HG02571 (cell line): Measurements from ENCODE around the gene RGS7.

ENCODE experiments used
- ATAC-seq: cut with Tn5 transposase; IDR thresholded peaks from one replicate; pipeline ENCODE4 v1.9.1; 2021; ENCODE audit warnings: mild to moderate bottlenecking, moderate library complexity; ENCODE audit not compliant: unreplicated experiment

The RGS7 gene

DNA sequence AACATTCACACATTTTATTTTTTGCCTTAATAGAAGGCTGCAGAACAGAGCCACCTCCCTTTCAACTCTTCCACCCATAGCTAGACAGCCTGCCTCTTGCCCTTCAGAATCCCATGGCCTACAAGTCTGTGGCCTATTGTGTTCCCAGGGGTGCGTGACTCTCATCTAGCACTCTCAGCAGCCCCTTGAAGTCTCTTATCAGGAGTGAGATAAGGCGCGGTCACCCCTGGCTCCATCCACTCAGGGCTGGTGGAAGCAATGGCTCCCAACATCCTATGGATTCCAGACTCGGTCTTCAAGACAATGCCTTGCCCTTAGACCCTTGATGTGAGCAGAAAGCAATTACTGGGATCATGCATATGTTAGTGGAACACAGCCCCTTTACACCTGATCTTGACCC lies 480.9 kb downstream of the RGS7 start:
- no peak for ATAC-seq

GRCh38 chr1:240869071-240869470 lies 487.9 kb downstream of the RGS7 start:
- ATAC-seq = no peak

GRCh38 chr1:240866724-240867123 lies 490.3 kb downstream of the RGS7 start:
- ATAC-seq = no peak

- ATAC-seq = no peak
These were observed 497.0 kb downstream of the RGS7 start for GRCh38 chr1:240860023-240860422.

- ATAC-seq = no peak
These were observed 502.6 kb downstream of the RGS7 start for GRCh38 chr1:240854367-240854766.

DNA sequence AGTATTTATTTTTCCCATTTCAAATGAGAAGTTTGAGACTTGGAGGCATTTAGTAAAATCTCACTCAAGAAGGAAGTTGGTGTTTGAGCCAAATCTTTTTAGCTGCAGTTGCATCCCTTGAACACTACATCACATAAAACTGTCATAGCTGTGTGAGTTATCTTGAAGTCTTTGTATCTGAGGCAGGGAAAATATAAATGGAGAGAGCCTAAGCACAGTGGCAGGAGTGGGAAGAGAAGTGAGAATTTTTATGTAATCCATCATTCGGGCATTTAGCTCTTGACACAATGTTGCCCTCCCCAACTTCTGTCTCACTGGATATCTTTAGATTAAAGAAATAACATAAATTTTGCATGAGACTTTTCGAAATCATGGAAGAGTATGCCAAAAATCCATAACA lies 509.7 kb downstream of the RGS7 start:
- ATAC-seq = no peak

- ATAC-seq = no peak
These were observed 512.5 kb downstream of the RGS7 start for GRCh38 chr1:240844486-240844885.

DNA sequence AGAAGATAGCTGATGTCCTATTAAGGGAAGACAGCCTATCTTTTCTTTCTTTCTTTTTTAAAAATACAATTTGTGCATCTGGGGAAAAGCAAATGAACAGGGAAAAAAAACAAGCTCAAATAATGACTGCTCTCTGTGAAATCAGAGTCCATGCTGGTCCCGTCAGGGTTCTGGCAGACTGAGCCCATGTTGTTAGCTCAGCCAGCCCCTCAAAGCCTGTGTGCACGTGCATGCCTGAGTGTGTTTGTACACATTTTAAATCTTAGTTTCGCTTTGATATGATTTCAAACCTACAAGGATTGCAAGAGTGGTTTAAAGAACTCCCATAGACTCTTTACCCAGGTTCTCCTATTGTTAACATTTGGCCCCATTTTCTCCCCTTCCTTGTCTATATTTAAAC lies 513.2 kb downstream of the RGS7 start:
- no peak for ATAC-seq

DNA sequence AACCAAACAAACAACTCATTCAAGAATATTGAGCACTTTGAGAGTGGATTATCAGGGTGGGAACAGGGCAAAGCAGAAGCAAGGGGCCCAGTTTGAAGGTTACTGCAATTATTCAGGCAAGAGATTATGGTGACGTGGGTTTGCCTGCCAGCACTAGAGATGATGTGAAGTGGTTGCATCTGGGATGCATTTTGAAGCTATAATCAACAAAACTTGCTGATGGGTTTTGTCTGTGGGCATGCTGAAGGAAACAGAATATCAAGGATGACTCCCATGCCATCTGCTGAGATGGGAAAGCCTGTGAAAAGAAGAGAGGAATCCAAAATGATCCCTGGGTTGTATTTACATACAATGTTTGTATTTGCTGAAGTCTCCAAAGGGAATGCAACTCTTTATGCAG lies 520.7 kb downstream of the RGS7 start:
- ATAC-seq = no peak

GRCh38 chr1:240835291-240835690 lies 521.7 kb downstream of the RGS7 start:
- ATAC-seq = no peak

DNA sequence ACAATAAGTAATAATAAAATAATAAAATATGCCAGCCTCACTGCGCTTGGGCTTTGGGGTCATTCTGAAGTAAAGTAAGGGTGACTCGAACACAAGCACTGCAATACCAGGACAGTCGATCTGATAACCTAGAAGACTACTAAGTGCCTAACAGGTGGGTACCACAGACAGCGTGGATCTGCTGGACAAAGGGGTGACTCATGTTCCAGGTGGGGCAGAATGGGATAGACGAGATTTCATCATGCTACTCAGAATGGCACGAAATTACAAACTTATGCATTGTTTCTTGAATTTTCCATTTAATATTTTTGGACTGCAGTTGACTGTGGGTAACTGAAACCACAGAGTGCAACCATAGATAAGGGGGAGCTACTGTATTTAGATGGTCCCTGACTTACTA lies 523.9 kb downstream of the RGS7 start:
- ATAC-seq = no peak

DNA sequence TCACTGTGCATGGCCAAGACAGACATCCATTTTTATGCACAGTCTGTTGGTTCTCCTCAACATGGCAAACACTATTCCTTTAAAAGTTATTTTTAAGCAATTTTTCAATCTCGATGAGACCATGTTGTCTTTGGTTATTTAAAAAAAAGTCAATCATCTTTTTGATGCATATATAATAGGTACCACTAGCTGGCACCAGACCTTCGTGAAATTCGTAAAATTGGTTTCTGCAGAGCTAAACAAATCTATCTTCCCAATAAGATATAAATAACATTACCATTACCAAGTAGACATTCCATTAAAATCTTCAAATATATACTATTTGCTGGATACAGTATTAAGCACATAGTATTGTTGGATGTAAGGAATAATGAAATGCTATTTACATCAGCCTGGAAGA lies 525.1 kb downstream of the RGS7 start:
- no peak for ATAC-seq

DNA sequence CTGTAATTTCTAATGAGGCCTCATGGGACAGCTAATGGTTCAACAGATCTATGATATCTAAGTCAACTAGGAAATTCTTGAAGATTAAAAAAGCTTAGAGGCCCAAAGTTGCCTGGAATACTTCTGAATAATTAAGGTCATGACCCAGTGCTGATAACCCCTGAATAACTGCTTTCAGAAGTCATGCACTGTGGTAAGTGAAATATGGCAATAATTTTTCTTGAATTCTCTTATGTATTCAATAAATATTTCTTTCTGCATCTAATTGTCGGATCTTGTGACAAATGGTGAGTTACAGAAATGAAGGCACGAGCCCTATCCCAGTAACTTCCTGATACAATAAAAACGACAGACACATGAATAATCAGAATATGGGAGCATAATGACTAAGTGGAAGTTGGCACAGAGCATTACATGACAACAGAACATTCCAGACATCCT lies 525.8 kb downstream of the RGS7 start:
- ATAC-seq = no peak

- ATAC-seq = no peak
These were observed 527.5 kb downstream of the RGS7 start for GRCh38 chr1:240829487-240829886.

DNA sequence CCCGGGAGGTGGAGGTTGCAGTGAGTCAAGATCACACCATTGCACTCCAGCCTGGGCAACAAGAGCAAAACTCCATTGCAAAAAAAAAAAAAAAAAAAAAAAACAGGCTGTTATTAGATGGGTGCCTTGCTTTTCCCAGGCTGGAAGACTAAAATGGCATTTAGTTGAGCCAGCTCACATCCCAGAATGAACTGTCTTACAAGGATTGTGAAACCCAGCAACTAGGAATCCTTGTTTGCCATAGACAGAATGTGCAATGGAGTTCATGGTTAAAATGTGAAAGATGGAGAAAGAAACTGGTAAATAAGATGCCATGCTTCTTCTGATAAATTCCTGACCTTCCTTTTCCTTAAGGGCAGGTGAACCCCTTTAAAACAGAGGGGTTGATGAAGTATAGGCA lies 529.2 kb downstream of the RGS7 start:
- no peak for ATAC-seq

DNA sequence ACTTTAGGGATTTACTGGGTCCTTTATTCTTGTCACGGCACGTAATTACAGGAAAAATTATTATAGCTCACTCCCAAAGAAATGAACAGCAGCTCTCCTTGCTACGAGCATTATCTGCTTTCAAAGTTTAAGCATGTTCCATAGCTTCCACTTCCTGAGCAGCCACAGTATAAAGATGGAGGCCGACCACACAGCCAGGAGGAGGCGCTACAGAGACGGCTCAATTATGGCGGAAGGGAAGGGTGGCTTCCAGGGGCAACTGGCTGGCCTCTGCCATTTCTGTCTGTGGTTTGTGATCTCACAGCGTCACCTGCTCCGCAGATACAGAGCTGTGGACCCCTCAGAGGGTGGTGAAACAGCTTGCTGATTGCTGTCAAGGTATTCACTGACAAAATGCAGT lies 532.8 kb downstream of the RGS7 start:
- ATAC-seq = no peak

- no peak for ATAC-seq
These were observed 533.6 kb downstream of the RGS7 start for GRCh38 chr1:240823357-240823756.

DNA sequence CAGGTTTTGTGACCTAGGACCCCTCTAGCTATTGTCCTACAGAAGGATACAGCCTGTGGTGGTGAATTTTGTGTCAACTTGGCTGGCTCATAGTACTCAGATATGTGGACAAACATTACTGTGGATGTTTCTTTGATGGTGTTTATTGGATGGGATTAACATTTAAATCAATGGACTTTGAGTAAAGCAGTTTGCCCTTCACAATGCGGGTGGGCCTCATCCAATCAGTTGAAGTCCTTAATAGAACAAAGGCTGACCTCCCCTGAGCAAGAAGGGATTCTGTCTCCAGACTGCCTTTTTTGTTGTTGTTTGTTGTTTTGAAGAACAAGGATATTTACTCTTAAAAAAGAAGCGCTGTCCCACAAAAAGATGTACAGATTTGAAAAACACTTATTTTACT lies 535.1 kb downstream of the RGS7 start:
- no peak for ATAC-seq

DNA sequence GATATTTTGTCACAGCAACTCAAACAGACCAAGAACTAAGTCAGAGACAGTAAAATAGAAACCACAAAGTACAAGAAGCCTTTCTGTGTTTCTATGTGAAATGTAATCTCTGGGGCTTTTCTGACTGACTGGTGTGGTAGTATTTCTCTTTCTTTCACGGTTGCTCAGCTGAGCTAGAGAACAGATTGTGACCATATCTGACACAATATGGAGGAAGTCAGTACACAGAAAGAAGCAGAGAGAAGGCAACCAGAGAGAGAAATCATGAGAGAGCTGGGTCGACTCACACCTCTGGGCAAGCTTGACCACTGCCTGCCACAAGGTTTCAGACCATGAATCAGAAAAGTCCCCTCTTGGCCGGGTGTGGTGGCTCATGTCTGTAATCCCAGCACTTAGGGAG lies 536.2 kb downstream of the RGS7 start:
- peak; percentile 50 for ATAC-seq

DNA sequence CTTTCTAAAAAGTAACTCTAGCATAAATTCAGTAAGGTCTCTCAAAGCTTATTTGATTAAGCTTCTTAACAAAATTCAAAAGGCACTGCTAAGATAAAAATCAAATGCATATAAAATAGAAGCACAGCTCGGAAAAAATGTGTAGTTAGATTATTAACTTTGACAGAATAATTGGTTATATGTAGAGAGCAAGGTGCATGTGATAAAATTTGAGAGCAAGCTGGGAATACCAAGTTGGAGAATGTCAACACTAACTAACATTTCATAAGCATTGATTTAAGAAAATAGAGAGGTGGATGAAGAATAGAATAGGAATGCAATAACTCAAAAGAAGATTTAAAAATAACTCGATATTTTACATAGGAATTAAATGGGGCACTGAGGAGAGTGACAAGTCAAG lies 540.5 kb downstream of the RGS7 start:
- ATAC-seq = no peak

GRCh38 chr1:240813720-240814119 lies 543.3 kb downstream of the RGS7 start:
- no peak for ATAC-seq

- ATAC-seq = no peak
These were observed 545.7 kb downstream of the RGS7 start for GRCh38 chr1:240811256-240811655.

DNA sequence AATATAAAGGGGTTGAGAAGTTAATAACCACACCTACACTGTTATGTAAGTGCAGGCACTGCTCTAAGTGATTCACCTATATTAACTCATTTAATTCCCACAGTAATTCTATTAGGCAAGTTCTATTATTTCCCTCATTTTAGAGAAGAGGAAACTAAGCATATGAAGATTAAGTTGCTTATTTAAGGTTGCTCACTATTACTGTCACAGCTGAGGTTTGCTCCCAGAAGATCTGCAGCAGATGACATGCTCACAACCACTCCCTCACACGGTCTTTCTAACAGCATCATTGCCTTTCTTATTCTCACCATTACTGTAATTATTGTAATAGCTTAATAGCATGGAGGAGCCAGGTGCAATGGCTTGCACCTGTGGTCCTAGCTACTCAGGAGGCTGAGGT lies 548.6 kb downstream of the RGS7 start:
- no peak for ATAC-seq

GRCh38 chr1:240806200-240806745 lies 550.7 kb downstream of the RGS7 start:
- no peak for ATAC-seq
